Kidney epithelial cell (primary cell): Measurements from ENCODE around the gene F2. TPM values are rescaled to one million over a fixed set of nuclear protein-coding genes. Genes with fewer than 3 reads are reported as not detected.

ENCODE experiments used
- DNase-seq: peaks from one replicate; pipeline ENCODE4 v3.0.0-alpha.2; 2010; ENCODE audit warnings: low read depth
- H3K27me3 ChIP-seq: 2 replicates; pipeline ENCODE4 v1.6.0; 2011; ENCODE audit warnings: low read length; ENCODE audit not compliant: control insufficient read depth, insufficient read depth
- H3K36me3 ChIP-seq: 2 replicates; pipeline ENCODE4 v1.5.1; 2011; ENCODE audit warnings: low read length; ENCODE audit not compliant: control insufficient read depth, insufficient read depth
- H3K4me3 ChIP-seq: 2 replicates; pipeline ENCODE4 v1.5.1; 2011; ENCODE audit warnings: low read depth, mild to moderate bottlenecking, control low read depth, low read length
- CTCF ChIP-seq: IDR thresholded peaks from 2 replicates; pipeline ENCODE4 v1.5.1; 2011; ENCODE audit warnings: mild to moderate bottlenecking, moderate library complexity, low read length, control low read depth, inconsistent platforms; ENCODE audit not compliant: insufficient read depth, poor library complexity, severe bottlenecking
- total RNA-seq: library from RNA; depleted of rRNA; stranded (reverse); fragments of >200 nt; gene quantifications from 2 replicates; pipeline ENCODE4 v1.2.3, GENCODE V29; 2015

F2 gene
- total RNA-seq, 1 donor from 2014 or later, result not detected

- no peak overlapping the region for H3K4me3 ChIP-seq
- no peak for TF ChIP-seq CTCF
- peaks cover 4% of the 10 kb centered on the region for H3K36me3 ChIP-seq
- no peak for DNase-seq
- no peaks in the 10 kb centered on the region for H3K27me3 ChIP-seq
These were observed 26.6 kb upstream of the F2 start for GRCh38 chr11:46692450-46692849.

- TF ChIP-seq CTCF, result no peak
- DNase-seq, result no peak
These were observed 25.4 kb upstream of the F2 start for GRCh38 chr11:46693597-46694012.

GRCh38 chr11:46694072-46694471 is 24.9 kb upstream of the F2 start:
- Histone ChIP-seq H3K4me3 (no peak overlapping the region), H3K36me3 (peaks cover 4% of the 10 kb centered on the region), H3K27me3 (no peaks in the 10 kb centered on the region)
- TF ChIP-seq CTCF, result no peak
- DNase-seq, result no peak

More at GRCh38 chr11:46693597-46694012, 25.4 kb upstream of the F2 start:
- peaks cover 4% of the 10 kb centered on the region for H3K36me3 ChIP-seq
- H3K4me3 ChIP-seq, result no peak overlapping the region
- no peaks in the 10 kb centered on the region for H3K27me3 ChIP-seq

- DNase-seq, result no peak
- Histone ChIP-seq H3K36me3 (peaks cover 4% of the 10 kb centered on the region), H3K4me3 (no peak overlapping the region), H3K27me3 (no peaks in the 10 kb centered on the region)
- TF ChIP-seq CTCF, result no peak
These were observed 24.4 kb upstream of the F2 start for GRCh38 chr11:46694607-46695006.

- H3K4me3 ChIP-seq, result no peak overlapping the region
- no peak for TF ChIP-seq CTCF
- no peak for DNase-seq
- peaks cover 4% of the 10 kb centered on the region for H3K36me3 ChIP-seq
- H3K27me3 ChIP-seq, result no peaks in the 10 kb centered on the region
These were observed 23.4 kb upstream of the F2 start for GRCh38 chr11:46695345-46696211.

- no peak for TF ChIP-seq CTCF
These were observed 22.8 kb upstream of the F2 start for GRCh38 chr11:46696212-46696558.

More at GRCh38 chr11:46696212-46696558, 22.8 kb upstream of the F2 start:
- no peak for DNase-seq
- no peak overlapping the region for H3K4me3 ChIP-seq
- no peaks in the 10 kb centered on the region for H3K27me3 ChIP-seq
- peaks cover 4% of the 10 kb centered on the region for H3K36me3 ChIP-seq
